Measurements from ENCODE around the gene MCM3AP.
"Not testable (repeated sequence)": the region's sequence is repeated elsewhere in the genome, so short reads cannot be mapped to it uniquely, and the experiment has no call there.

The MCM3AP gene

GRCh38 chr21:46310260-46310659 lies 24.8 kb upstream of the MCM3AP start:
- H4K8ac ChIP-seq (ENCODE audit: low read depth, low read length); H3K23ac ChIP-seq (ENCODE audit: low read depth, low read length, poor library complexity); H3K27me3 ChIP-seq (ENCODE audit: control insufficient read depth in 3 of 3, insufficient read depth in 3 of 3, low read depth in 1 of 3, low read length in 3 of 3); H3K4me1 ChIP-seq (ENCODE audit: control insufficient read depth in 2 of 2, insufficient read depth in 1 of 2, low read depth in 1 of 2, low read length in 2 of 2); H2BK120ac ChIP-seq (ENCODE audit: low read depth, low read length); H3K4ac ChIP-seq (ENCODE audit: low read length); H3K79me1 ChIP-seq (ENCODE audit: low read depth, low read length); H2BK12ac ChIP-seq (ENCODE audit: low read length); H3K27ac ChIP-seq (replicated peaks; ENCODE audit: low read length); H3K9ac ChIP-seq (ENCODE audit: low read depth, low read length, poor library complexity); H2BK5ac ChIP-seq (ENCODE audit: low read length); DNase-seq (ENCODE audit: low spot score); H3K4me3 ChIP-seq (ENCODE audit: low read length in 2 of 2); H4K91ac ChIP-seq (ENCODE audit: low read depth, low read length, poor library complexity); H3K4me2 ChIP-seq (ENCODE audit: insufficient read depth, low read length, poor library complexity, severe bottlenecking); H3K14ac ChIP-seq (ENCODE audit: low read length); H2AFZ ChIP-seq (ENCODE audit: low read length); H3K18ac ChIP-seq (ENCODE audit: low read length); H3K9me3 ChIP-seq (replicated peaks in 1 of 2; ENCODE audit: control insufficient read depth in 2 of 2, insufficient read depth in 1 of 2, low read depth in 1 of 2, low read length in 2 of 2); H2BK15ac ChIP-seq (ENCODE audit: low read length); H2AK5ac ChIP-seq (ENCODE audit: low read depth, low read length): not testable (repeated sequence)
- WGBS, 2 donors (ENCODE audit: extremely low coverage in 2 of 2, insufficient read length in 2 of 2, insufficient replicate concordance in 1 of 2) = no CpG with 5 or more reads among the region's 8 CpGs
- H3K36me3 ChIP-seq (replicated peaks in 1 of 2; ENCODE audit: control insufficient read depth in 2 of 2, insufficient read depth in 2 of 2, low read length in 2 of 2) = peaks cover 41 to 89% of the 10 kb centered on the region in 2 donors

- DNase-seq (ENCODE audit: low spot score) = no peak
- H3K23ac ChIP-seq (ENCODE audit: low read depth, low read length, poor library complexity) = no peak overlapping the region
- no peak overlapping the region for H2BK5ac ChIP-seq (ENCODE audit: low read length)
- no CpG with 5 or more reads among the region's 2 CpGs for WGBS, 2 donors (ENCODE audit: extremely low coverage in 2 of 2, insufficient read length in 2 of 2, insufficient replicate concordance in 1 of 2)
- no peak overlapping the region for H3K14ac ChIP-seq (ENCODE audit: low read length)
- no peak overlapping the region for H3K18ac ChIP-seq (ENCODE audit: low read length)
- no peak overlapping the region for H2BK15ac ChIP-seq (ENCODE audit: low read length)
- H4K91ac ChIP-seq (ENCODE audit: low read depth, low read length, poor library complexity) = no peak overlapping the region
- no peak overlapping the region for H3K27ac ChIP-seq (replicated peaks; ENCODE audit: low read length)
- no peak overlapping the region for H3K9ac ChIP-seq (ENCODE audit: low read depth, low read length, poor library complexity)
- no peak overlapping the region for H2AK5ac ChIP-seq (ENCODE audit: low read depth, low read length)
- H3K4me1 ChIP-seq (ENCODE audit: control insufficient read depth in 2 of 2, insufficient read depth in 1 of 2, low read depth in 1 of 2, low read length in 2 of 2) = no peaks in the 10 kb centered on the region
- H2BK12ac ChIP-seq (ENCODE audit: low read length) = no peak overlapping the region
- H3K36me3 ChIP-seq (replicated peaks in 1 of 2; ENCODE audit: control insufficient read depth in 2 of 2, insufficient read depth in 2 of 2, low read length in 2 of 2) = peaks cover 33 to 86% of the 10 kb centered on the region in 2 donors
- H3K4me3 ChIP-seq (ENCODE audit: low read length in 2 of 2) = no peak overlapping the region
- no peak overlapping the region for H2BK120ac ChIP-seq (ENCODE audit: low read depth, low read length)
- no peak overlapping the region for H3K4ac ChIP-seq (ENCODE audit: low read length)
- no peak overlapping the region for H3K4me2 ChIP-seq (ENCODE audit: insufficient read depth, low read length, poor library complexity, severe bottlenecking)
- H3K79me1 ChIP-seq (ENCODE audit: low read depth, low read length) = peaks cover 2% of the 10 kb centered on the region
- H3K27me3 ChIP-seq (ENCODE audit: control insufficient read depth in 3 of 3, insufficient read depth in 3 of 3, low read depth in 1 of 3, low read length in 3 of 3) = no peaks in the 10 kb centered on the region
- H3K9me3 ChIP-seq (replicated peaks in 1 of 2; ENCODE audit: control insufficient read depth in 2 of 2, insufficient read depth in 1 of 2, low read depth in 1 of 2, low read length in 2 of 2) = no peaks in the 10 kb centered on the region
- H2AFZ ChIP-seq (ENCODE audit: low read length) = no peak overlapping the region
- no peak overlapping the region for H4K8ac ChIP-seq (ENCODE audit: low read depth, low read length)
These were observed 23.0 kb upstream of the MCM3AP start for GRCh38 chr21:46308431-46308830.

- no peak overlapping the region for H3K4me3 ChIP-seq (ENCODE audit: low read length in 2 of 2)
- DNase-seq (ENCODE audit: low spot score) = no peak
- no peak overlapping the region for H4K8ac ChIP-seq (ENCODE audit: low read depth, low read length)
- H4K91ac ChIP-seq (ENCODE audit: low read depth, low read length, poor library complexity) = no peak overlapping the region
- H2AFZ ChIP-seq (ENCODE audit: low read length) = no peak overlapping the region
- H3K9ac ChIP-seq (ENCODE audit: low read depth, low read length, poor library complexity) = no peak overlapping the region
- no peak overlapping the region for H2BK120ac ChIP-seq (ENCODE audit: low read depth, low read length)
- no peak overlapping the region for H2BK15ac ChIP-seq (ENCODE audit: low read length)
- H3K27ac ChIP-seq (replicated peaks; ENCODE audit: low read length) = no peak overlapping the region
- H3K79me1 ChIP-seq (ENCODE audit: low read depth, low read length) = no peaks in the 10 kb centered on the region
- H3K23ac ChIP-seq (ENCODE audit: low read depth, low read length, poor library complexity) = no peak overlapping the region
- peaks cover 28 to 83% of the 10 kb centered on the region in 2 donors for H3K36me3 ChIP-seq (replicated peaks in 1 of 2; ENCODE audit: control insufficient read depth in 2 of 2, insufficient read depth in 2 of 2, low read length in 2 of 2)
- H2AK5ac ChIP-seq (ENCODE audit: low read depth, low read length) = no peak overlapping the region
- no peak overlapping the region for H3K18ac ChIP-seq (ENCODE audit: low read length)
- H3K27me3 ChIP-seq (ENCODE audit: control insufficient read depth in 3 of 3, insufficient read depth in 3 of 3, low read depth in 1 of 3, low read length in 3 of 3) = no peaks in the 10 kb centered on the region
- H3K4ac ChIP-seq (ENCODE audit: low read length) = no peak overlapping the region
- no peak overlapping the region for H3K14ac ChIP-seq (ENCODE audit: low read length)
- no peak overlapping the region for H2BK12ac ChIP-seq (ENCODE audit: low read length)
- H2BK5ac ChIP-seq (ENCODE audit: low read length) = no peak overlapping the region
- H3K4me2 ChIP-seq (ENCODE audit: insufficient read depth, low read length, poor library complexity, severe bottlenecking) = no peak overlapping the region
- no peaks in the 10 kb centered on the region for H3K4me1 ChIP-seq (ENCODE audit: control insufficient read depth in 2 of 2, insufficient read depth in 1 of 2, low read depth in 1 of 2, low read length in 2 of 2)
- WGBS, 2 donors (ENCODE audit: extremely low coverage in 2 of 2, insufficient read length in 2 of 2, insufficient replicate concordance in 1 of 2) = no CpG with 5 or more reads among the region's 2 CpGs
- H3K9me3 ChIP-seq (replicated peaks in 1 of 2; ENCODE audit: control insufficient read depth in 2 of 2, insufficient read depth in 1 of 2, low read depth in 1 of 2, low read length in 2 of 2) = no peaks in the 10 kb centered on the region
These were observed 22.2 kb upstream of the MCM3AP start for GRCh38 chr21:46307625-46308024.

GRCh38 chr21:46304955-46305354 lies 19.5 kb upstream of the MCM3AP start:
- no peaks in the 10 kb centered on the region for H3K27me3 ChIP-seq (ENCODE audit: control insufficient read depth in 3 of 3, insufficient read depth in 3 of 3, low read depth in 1 of 3, low read length in 3 of 3)
- no peak overlapping the region for H3K4ac ChIP-seq (ENCODE audit: low read length)
- H3K4me2 ChIP-seq (ENCODE audit: insufficient read depth, low read length, poor library complexity, severe bottlenecking) = no peak overlapping the region
- H2BK15ac ChIP-seq (ENCODE audit: low read length) = no peak overlapping the region
- H2BK12ac ChIP-seq (ENCODE audit: low read length) = no peak overlapping the region
- no peak overlapping the region for H3K23ac ChIP-seq (ENCODE audit: low read depth, low read length, poor library complexity)
- no peaks in the 10 kb centered on the region for H3K9me3 ChIP-seq (replicated peaks in 1 of 2; ENCODE audit: control insufficient read depth in 2 of 2, insufficient read depth in 1 of 2, low read depth in 1 of 2, low read length in 2 of 2)
- H3K36me3 ChIP-seq (replicated peaks in 1 of 2; ENCODE audit: control insufficient read depth in 2 of 2, insufficient read depth in 2 of 2, low read length in 2 of 2) = peaks cover 36 to 85% of the 10 kb centered on the region in 2 donors
- H2AFZ ChIP-seq (ENCODE audit: low read length) = no peak overlapping the region
- WGBS, 2 donors (ENCODE audit: extremely low coverage in 2 of 2, insufficient read length in 2 of 2, insufficient replicate concordance in 1 of 2) = no CpG with 5 or more reads among the region's 11 CpGs
- no peak overlapping the region for H4K91ac ChIP-seq (ENCODE audit: low read depth, low read length, poor library complexity)
- no peak overlapping the region for H2AK5ac ChIP-seq (ENCODE audit: low read depth, low read length)
- no peaks in the 10 kb centered on the region for H3K4me1 ChIP-seq (ENCODE audit: control insufficient read depth in 2 of 2, insufficient read depth in 1 of 2, low read depth in 1 of 2, low read length in 2 of 2)
- H3K9ac ChIP-seq (ENCODE audit: low read depth, low read length, poor library complexity) = no peak overlapping the region
- no peak overlapping the region for H3K18ac ChIP-seq (ENCODE audit: low read length)
- H3K79me1 ChIP-seq (ENCODE audit: low read depth, low read length) = no peaks in the 10 kb centered on the region
- no peak overlapping the region for H3K27ac ChIP-seq (replicated peaks; ENCODE audit: low read length)
- no peak overlapping the region for H2BK120ac ChIP-seq (ENCODE audit: low read depth, low read length)
- H3K4me3 ChIP-seq (ENCODE audit: low read length in 2 of 2) = no peak overlapping the region
- no peak overlapping the region for H4K8ac ChIP-seq (ENCODE audit: low read depth, low read length)
- H2BK5ac ChIP-seq (ENCODE audit: low read length) = no peak overlapping the region
- no peak for DNase-seq (ENCODE audit: low spot score)
- H3K14ac ChIP-seq (ENCODE audit: low read length) = no peak overlapping the region
